Measurements from ENCODE around the gene CACNA1I.

The CACNA1I gene

GRCh38 chr22:39678862-39679490 is 108.4 kb downstream of the CACNA1I start:
- no peak overlapping the region for H3K4me3 ChIP-seq (ENCODE audit: low read depth, low read length)
- TF ChIP-seq MYC (IDR thresholded peaks at IDR 0.05; ENCODE audit: low read depth, low read length) (no peak), MAX (IDR thresholded peaks at IDR 0.05; ENCODE audit: low read depth, low read length) (no peak), POLR2A (IDR thresholded peaks at IDR 0.05; ENCODE audit: extremely low read depth, insufficient read length) (no peak)
- TF ChIP-seq, protein P1, sequence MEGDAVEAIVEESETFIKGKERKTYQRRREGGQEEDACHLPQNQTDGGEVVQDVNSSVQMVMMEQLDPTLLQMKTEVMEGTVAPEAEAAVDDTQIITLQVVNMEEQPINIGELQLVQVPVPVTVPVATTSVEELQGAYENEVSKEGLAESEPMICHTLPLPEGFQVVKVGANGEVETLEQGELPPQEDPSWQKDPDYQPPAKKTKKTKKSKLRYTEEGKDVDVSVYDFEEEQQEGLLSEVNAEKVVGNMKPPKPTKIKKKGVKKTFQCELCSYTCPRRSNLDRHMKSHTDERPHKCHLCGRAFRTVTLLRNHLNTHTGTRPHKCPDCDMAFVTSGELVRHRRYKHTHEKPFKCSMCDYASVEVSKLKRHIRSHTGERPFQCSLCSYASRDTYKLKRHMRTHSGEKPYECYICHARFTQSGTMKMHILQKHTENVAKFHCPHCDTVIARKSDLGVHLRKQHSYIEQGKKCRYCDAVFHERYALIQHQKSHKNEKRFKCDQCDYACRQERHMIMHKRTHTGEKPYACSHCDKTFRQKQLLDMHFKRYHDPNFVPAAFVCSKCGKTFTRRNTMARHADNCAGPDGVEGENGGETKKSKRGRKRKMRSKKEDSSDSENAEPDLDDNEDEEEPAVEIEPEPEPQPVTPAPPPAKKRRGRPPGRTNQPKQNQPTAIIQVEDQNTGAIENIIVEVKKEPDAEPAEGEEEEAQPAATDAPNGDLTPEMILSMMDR (IDR thresholded peaks at IDR 0.05; ENCODE audit: low read depth, low read length): no peak
- no peak for DNase-seq (ENCODE audit: low read depth)

DNA sequence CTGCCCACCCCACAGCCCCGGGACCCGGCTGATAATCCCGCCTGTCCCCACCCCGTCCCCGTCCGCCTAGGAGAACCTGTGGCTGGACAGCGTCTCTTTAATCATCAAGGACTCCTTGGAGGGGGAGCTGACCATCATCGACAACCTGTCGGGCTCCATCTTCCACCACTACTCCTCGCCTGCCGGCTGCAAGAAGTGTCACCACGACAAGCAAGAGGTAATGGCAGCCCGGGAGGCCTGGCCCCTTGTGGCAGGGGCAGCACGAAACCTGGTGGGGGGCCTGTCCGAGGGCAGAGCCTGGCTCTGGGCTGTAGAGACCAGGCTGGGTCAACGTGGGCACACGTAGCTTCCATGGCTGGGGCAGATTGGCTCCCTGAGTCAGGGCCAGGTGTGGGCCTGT is 109.1 kb downstream of the CACNA1I start:
- no peak for DNase-seq (ENCODE audit: low read depth)
- H3K4me3 ChIP-seq (ENCODE audit: low read depth, low read length): no peak overlapping the region
- TF ChIP-seq, protein P1 (IDR thresholded peaks at IDR 0.05; ENCODE audit: low read depth, low read length): no peak
- TF ChIP-seq MYC (IDR thresholded peaks at IDR 0.05; ENCODE audit: low read depth, low read length) (no peak), MAX (IDR thresholded peaks at IDR 0.05; ENCODE audit: low read depth, low read length) (no peak), POLR2A (IDR thresholded peaks at IDR 0.05; ENCODE audit: extremely low read depth, insufficient read length) (no peak)

- no peak overlapping the region for H3K4me3 ChIP-seq (ENCODE audit: low read depth, low read length)
- DNase-seq (ENCODE audit: low read depth): no peak
- TF ChIP-seq POLR2A (IDR thresholded peaks at IDR 0.05; ENCODE audit: extremely low read depth, insufficient read length) (no peak), MYC (IDR thresholded peaks at IDR 0.05; ENCODE audit: low read depth, low read length) (no peak), MAX (IDR thresholded peaks at IDR 0.05; ENCODE audit: low read depth, low read length) (no peak)
- TF ChIP-seq, protein P1 (IDR thresholded peaks at IDR 0.05; ENCODE audit: low read depth, low read length): no peak
Observed at GRCh38 chr22:39680486-39680885, 109.9 kb downstream of the CACNA1I start.

GRCh38 chr22:39681038-39681861 is 110.7 kb downstream of the CACNA1I start:
- H3K4me3 ChIP-seq (ENCODE audit: low read depth, low read length): no peak overlapping the region
- TF ChIP-seq, protein P1 (IDR thresholded peaks at IDR 0.05; ENCODE audit: low read depth, low read length): no peak
- TF ChIP-seq POLR2A (IDR thresholded peaks at IDR 0.05; ENCODE audit: extremely low read depth, insufficient read length) (no peak), MAX (IDR thresholded peaks at IDR 0.05; ENCODE audit: low read depth, low read length) (no peak), MYC (IDR thresholded peaks at IDR 0.05; ENCODE audit: low read depth, low read length) (no peak)
- no peak for DNase-seq (ENCODE audit: low read depth)

- no peak for DNase-seq (ENCODE audit: low read depth)
- no peak overlapping the region for H3K4me3 ChIP-seq (ENCODE audit: low read depth, low read length)
Observed at GRCh38 chr22:39682994-39683393, 112.4 kb downstream of the CACNA1I start.

More at GRCh38 chr22:39682994-39683393, 112.4 kb downstream of the CACNA1I start:
- TF ChIP-seq, protein P1 (IDR thresholded peaks at IDR 0.05; ENCODE audit: low read depth, low read length): no peak
- TF ChIP-seq MAX (IDR thresholded peaks at IDR 0.05; ENCODE audit: low read depth, low read length) (no peak), MYC (IDR thresholded peaks at IDR 0.05; ENCODE audit: low read depth, low read length) (no peak), POLR2A (IDR thresholded peaks at IDR 0.05; ENCODE audit: extremely low read depth, insufficient read length) (no peak)
